HG03571 (cell line): ENCODE measurements around the gene FNTB.

ENCODE experiments used
- ATAC-seq: cut with Tn5 transposase; IDR thresholded peaks from one replicate; pipeline ENCODE4 v1.9.1; 2021; ENCODE audit not compliant: unreplicated experiment

Gene FNTB

GRCh38 chr14:65044596-65044959, 57.9 kb downstream of the FNTB start:
- no peak for ATAC-seq

- ATAC-seq = no peak
Measured at GRCh38 chr14:65045006-65045405, 58.3 kb downstream of the FNTB start.

- ATAC-seq = no peak
Measured at GRCh38 chr14:65045709-65046108, 59.0 kb downstream of the FNTB start.

GRCh38 chr14:65052832-65053231, 66.1 kb downstream of the FNTB start:
- no peak for ATAC-seq

- no peak for ATAC-seq
Measured at GRCh38 chr14:65053466-65053865, 66.8 kb downstream of the FNTB start.

- ATAC-seq = no peak
Measured at GRCh38 chr14:65054471-65055085, 67.9 kb downstream of the FNTB start.

- ATAC-seq = no peak
Measured at GRCh38 chr14:65057695-65058094, 71.0 kb downstream of the FNTB start.

GRCh38 chr14:65062096-65063075, 75.7 kb downstream of the FNTB start:
- no peak for ATAC-seq

- ATAC-seq = no peak
Measured at GRCh38 chr14:65065719-65066118, 79.0 kb downstream of the FNTB start.

- ATAC-seq = no peak
Measured at GRCh38 chr14:65069874-65070413, 83.2 kb downstream of the FNTB start.

GRCh38 chr14:65070471-65070976, 83.8 kb downstream of the FNTB start:
- no peak for ATAC-seq

- no peak for ATAC-seq
Measured at GRCh38 chr14:65071544-65071943, 84.8 kb downstream of the FNTB start.

GRCh38 chr14:65072256-65072655, 85.6 kb downstream of the FNTB start:
- no peak for ATAC-seq

- ATAC-seq = no peak
Measured at GRCh38 chr14:65072937-65073336, 86.2 kb downstream of the FNTB start.

GRCh38 chr14:65073605-65074201, 87.0 kb downstream of the FNTB start:
- no peak for ATAC-seq

GRCh38 chr14:65074449-65075150, 87.9 kb downstream of the FNTB start:
- no peak for ATAC-seq

GRCh38 chr14:65075628-65076325, 89.1 kb downstream of the FNTB start:
- no peak for ATAC-seq

GRCh38 chr14:65077318-65077717, 90.6 kb downstream of the FNTB start:
- no peak for ATAC-seq

- ATAC-seq = no peak
Measured at GRCh38 chr14:65079201-65079600, 92.5 kb downstream of the FNTB start.

GRCh38 chr14:65079768-65080167, 93.1 kb downstream of the FNTB start:
- ATAC-seq = no peak
